GM21825 (cell line): ENCODE measurements around the gene TMEM175.

Source experiments
- ATAC-seq: cut with Tn5 transposase; IDR thresholded peaks from one replicate; pipeline ENCODE4 v1.9.1; 2021; ENCODE audit warnings: mild to moderate bottlenecking, moderate library complexity; ENCODE audit not compliant: unreplicated experiment

The TMEM175 gene

GRCh38 chr4:946103-946450 lies 13.8 kb downstream of the TMEM175 start:
- ATAC-seq: no peak

GRCh38 chr4:946517-947471 lies 14.5 kb downstream of the TMEM175 start:
- ATAC-seq: no peak

- no peak for ATAC-seq
Measured at GRCh38 chr4:947491-947971, 15.3 kb downstream of the TMEM175 start.

GRCh38 chr4:948101-948935 lies 16.1 kb downstream of the TMEM175 start:
- no peak for ATAC-seq

- ATAC-seq: no peak
Measured at GRCh38 chr4:948936-949300, 16.7 kb downstream of the TMEM175 start.

- no peak for ATAC-seq
Measured at GRCh38 chr4:949656-950055, 17.4 kb downstream of the TMEM175 start.

GRCh38 chr4:950136-951020 lies 18.1 kb downstream of the TMEM175 start:
- no peak for ATAC-seq

GRCh38 chr4:951186-951585 lies 18.9 kb downstream of the TMEM175 start:
- ATAC-seq: no peak

- no peak for ATAC-seq
Measured at GRCh38 chr4:951594-952468, 19.6 kb downstream of the TMEM175 start.

- ATAC-seq: no peak
Measured at GRCh38 chr4:952881-953573, 20.8 kb downstream of the TMEM175 start.

GRCh38 chr4:953574-953915 lies 21.3 kb downstream of the TMEM175 start:
- ATAC-seq: no peak

GRCh38 chr4:954211-955020 lies 22.2 kb downstream of the TMEM175 start:
- ATAC-seq: no peak

- ATAC-seq: no peak
Measured at GRCh38 chr4:955161-955921, 23.1 kb downstream of the TMEM175 start.

- no peak for ATAC-seq
Measured at GRCh38 chr4:955931-956381, 23.7 kb downstream of the TMEM175 start.

GRCh38 chr4:956531-957230 lies 24.4 kb downstream of the TMEM175 start:
- ATAC-seq: no peak

- no peak for ATAC-seq
Measured at GRCh38 chr4:957231-957580, 24.9 kb downstream of the TMEM175 start.
